ENCODE measurements around the gene KLF9.
A peak's percentile ranks its signal among the peaks of the same experiment; 100 is the strongest.

Gene KLF9

GRCh38 chr9:70421272-70422180 lies 7.1 kb upstream of the KLF9 start:
- no peak for DNase-seq

GRCh38 chr9:70420441-70421271 lies 6.2 kb upstream of the KLF9 start:
- no peak for DNase-seq

- DNase-seq = peak; percentile 78
These were observed 5.3 kb upstream of the KLF9 start for GRCh38 chr9:70419556-70420440.

DNA sequence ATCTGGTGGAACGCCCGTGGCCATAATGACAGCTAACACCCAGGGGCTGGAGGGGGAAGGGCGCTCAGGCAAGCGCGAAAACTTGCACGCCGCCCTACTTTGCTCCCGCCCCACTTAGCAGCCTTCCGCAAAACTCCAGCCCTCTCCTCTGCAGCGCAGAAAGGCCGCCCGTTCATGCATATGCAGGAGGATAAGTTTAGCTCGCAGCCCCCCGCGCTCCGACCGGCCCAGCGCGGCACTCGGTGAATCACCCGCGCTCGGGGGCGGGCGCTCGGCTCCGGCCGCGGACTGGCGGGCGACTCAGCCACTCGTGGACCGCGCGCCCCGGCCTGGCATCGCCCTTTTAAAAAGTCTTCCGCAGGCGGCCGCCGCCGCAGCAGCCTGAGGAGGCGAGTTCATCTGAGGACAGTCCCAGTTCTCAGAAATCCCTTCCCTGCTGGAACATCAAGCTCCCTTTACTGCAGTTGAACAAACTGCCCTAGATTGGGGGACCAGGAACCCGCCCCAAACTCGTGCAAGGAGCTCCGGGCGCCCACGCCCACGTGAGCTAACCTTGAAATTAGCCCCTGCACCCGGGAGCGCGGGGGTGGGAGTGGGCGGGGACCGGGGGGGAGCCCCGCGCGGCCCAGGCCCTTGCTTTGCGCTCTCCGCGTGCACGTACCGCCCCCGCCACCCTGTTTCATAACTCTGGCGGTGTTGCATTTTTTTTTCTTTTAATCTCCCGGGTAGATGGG lies 4.5 kb upstream of the KLF9 start:
- DNase-seq = peak; percentile 76

DNA sequence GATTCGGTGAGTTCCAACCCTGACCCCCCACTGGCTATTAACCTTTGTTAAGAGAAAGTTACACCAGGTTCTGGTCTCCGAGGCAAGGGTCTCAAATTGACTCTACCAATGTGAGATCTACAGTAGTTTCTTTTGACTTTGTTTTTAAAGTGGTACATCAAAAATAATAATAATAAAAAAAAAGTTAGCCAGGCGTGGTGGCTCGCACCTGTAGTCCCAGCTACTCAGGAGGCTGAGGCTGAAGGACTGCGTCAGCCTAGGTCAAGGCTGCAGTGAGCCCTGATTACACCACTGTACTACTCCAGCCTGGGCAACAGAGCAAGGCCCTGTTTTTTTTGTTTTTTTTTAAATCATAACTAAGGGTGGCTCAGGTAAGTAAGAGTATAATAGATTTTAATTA lies 1.0 kb upstream of the KLF9 start:
- DNase-seq = no peak

DNA sequence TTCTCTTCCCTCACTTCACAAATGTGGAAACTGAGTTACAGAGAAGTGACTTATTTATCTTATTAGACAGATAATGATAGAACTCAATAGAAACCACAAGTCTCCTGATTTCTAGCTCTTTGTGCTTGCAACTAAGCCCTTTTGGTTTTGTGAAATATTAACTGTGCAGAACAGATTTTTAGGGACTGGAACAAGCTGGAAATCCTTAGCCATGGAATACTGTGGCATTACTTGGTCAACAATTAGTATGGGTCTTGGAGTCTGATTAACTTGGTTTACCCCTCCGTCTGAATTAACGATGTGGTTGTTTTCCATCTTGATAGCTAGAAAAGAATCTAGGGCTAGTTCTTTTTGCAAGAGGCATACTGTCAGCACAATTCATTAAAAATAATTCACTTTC lies 584 bp upstream of the KLF9 start:
- no peak for DNase-seq

- DNase-seq = no peak
These were observed 1.0 kb downstream of the KLF9 start for GRCh38 chr9:70413464-70413798.

DNA sequence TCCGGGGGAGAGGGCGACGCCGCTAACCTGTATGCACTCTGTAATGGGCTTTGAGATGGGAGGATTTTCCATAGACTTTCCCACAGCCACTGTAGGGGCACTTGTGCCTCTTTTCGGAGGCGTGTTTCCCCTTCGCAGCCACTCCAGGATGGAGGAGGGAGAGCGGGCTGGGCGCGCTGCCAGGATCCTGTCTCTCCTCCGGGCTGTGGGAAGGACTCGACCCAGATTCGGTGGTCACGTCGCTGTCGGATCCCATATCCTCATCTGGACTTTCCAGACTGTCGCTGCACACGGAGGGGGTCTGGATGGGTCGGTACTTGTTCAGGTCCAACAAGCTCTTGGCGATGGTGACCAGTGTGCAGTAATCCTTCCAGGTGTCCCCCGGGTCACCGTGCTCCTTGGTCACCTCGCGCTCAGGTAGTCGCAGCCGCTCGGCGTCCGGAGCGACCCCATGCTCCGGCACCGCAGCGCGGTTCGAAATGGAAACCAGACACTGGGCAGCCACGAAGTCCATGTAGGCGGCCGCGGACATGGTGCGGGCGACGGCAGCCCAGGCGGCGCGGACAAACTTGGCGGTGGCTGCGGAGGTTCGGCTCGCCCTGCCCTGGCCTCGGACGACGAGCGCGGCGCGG lies 1.5 kb downstream of the KLF9 start:
- no peak for DNase-seq

- DNase-seq = no peak
These were observed 2.3 kb downstream of the KLF9 start for GRCh38 chr9:70411930-70412831.

GRCh38 chr9:70411121-70411929 lies 3.1 kb downstream of the KLF9 start:
- no peak for DNase-seq

GRCh38 chr9:70410368-70410767 lies 4.1 kb downstream of the KLF9 start:
- DNase-seq = no peak

DNA sequence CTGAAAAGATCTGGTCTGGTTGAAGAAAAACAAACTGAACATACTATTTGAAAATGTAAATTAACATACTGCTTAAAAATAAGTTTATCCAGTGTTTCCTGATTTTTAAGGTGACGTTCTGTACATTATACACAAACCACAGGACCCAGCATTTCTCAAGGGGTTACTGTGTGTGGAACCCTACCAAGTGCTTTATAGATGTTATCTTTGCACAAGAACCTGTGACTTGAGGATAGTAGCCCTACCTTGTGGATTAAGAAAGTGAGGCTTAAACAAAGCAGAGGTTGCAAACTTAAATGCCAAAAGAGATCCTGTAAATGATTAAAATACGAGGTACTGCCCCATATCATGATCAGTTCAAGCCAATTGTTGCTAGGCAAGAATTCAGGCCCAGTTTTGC lies 4.7 kb downstream of the KLF9 start:
- no peak for DNase-seq

GRCh38 chr9:70409280-70409679 lies 5.2 kb downstream of the KLF9 start:
- DNase-seq = no peak

DNA sequence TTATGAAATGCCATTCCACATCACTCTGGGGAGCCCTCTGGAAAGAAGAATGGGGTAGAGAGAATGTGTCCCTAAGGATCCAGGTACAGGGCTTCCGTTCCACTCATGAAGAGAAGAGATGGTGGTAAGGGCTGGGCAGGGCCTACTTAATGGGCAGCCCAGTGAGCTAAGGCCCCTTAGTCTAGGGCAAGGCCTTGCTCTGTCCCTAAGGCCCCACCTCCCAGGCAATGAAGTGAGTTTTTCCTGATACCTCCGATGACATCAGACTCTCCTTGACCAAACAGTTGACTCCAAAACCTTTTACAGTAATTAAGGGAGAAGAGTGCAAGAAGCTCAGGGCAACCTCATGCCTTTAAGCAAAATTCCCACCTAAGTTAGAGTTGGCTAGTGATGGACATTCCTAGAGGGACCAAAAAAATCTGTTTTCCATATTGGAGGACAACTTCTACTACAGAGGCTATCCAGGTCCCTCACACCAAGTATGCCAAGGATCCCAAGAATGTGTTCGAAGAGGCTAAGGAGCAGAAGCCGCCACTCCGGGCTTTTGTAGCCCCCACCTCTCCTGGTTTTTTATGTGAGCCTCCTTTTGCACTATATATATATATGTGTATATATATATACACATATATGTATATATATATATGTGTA lies 5.9 kb downstream of the KLF9 start:
- no peak for DNase-seq

DNA sequence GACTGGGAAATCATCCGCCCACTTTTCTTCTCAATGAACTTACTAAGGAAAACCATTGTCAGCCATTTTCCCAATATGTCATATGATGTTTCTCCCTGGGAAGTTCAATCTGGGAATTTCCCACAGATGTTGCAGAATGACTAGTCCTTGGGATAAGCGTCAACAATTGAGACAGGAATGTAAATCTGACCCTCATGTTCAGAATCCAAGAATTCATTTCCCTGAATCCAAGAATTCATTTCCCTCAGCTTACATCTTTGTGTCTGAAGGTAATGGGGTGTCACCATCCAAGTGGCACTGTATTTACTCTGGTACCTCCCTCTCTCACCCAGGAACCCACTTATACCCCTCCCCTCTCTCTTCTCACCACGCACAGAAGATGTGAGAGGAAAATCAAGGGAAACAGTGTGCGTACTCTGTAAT lies 7.4 kb downstream of the KLF9 start:
- no peak for DNase-seq

DNA sequence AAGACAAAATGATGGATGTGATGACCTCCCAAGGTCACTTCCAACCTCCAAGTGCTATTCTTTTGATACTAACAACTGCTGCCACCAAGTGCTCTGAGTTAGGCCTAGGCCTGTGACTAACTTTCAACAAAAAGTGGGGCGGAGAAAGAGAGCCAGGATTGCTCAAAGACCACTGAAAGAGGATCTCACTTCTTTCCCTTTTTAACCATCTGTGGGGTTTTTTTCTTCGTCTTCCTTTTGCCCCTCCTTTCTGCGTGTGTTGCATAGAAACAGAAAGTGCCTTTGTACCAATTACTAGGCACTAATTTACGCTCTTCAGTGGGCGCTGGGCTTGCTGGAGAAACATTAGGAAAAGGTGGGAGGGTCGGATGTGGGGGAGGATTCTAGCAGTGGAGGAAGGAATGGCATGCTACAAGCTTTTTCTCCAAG lies 8.0 kb downstream of the KLF9 start:
- DNase-seq = peak; percentile 32

DNA sequence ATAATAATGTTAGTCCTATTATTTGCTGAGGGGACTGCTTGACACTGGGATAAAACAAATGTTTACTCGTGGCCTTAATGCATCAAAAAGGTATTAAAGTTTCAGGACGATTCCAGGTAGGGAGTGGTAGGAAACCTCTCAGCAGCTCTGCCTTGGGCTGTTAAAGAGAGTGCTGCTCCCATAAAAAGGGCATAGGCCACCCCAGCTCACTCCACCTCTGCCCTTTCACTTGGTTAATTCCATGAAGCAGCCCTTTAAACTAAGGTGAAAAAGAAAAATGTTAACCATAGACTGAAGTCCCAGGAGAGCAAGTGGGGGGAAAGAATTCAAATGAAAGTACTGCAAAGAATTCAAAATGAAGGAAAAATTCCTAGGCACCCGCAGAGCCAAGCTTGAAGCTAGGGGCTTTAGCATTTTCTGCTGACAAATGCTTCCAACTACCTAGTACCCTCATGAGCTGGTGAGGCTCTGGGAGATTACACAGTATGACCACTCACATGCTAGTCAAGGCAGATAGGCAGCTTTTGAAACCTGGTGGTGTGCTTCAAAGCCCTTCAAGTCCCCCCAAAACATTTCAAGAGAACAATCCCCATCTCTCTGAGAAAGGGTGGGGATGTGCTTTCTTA lies 8.5 kb downstream of the KLF9 start:
- no peak for DNase-seq

GRCh38 chr9:70404261-70404660 lies 10.2 kb downstream of the KLF9 start:
- DNase-seq = no peak

GRCh38 chr9:70403618-70404025 lies 10.8 kb downstream of the KLF9 start:
- DNase-seq = no peak

Measured in NCI-H1436 treated with DMSO at 0.1 percent for 48 hours (cell line).